GM18499 (cell line): ENCODE data around the gene L3MBTL4.
"Not testable (repeated sequence)": the region's sequence is repeated elsewhere in the genome, so short reads cannot be mapped to it uniquely, and the experiment has no call there.

Experiments
- ATAC-seq: cut with Tn5 transposase; IDR thresholded peaks from one replicate; pipeline ENCODE4 v1.9.1; 2021; ENCODE audit warnings: moderate number of reproducible peaks; ENCODE audit not compliant: insufficient read depth, unreplicated experiment

L3MBTL4 gene

DNA sequence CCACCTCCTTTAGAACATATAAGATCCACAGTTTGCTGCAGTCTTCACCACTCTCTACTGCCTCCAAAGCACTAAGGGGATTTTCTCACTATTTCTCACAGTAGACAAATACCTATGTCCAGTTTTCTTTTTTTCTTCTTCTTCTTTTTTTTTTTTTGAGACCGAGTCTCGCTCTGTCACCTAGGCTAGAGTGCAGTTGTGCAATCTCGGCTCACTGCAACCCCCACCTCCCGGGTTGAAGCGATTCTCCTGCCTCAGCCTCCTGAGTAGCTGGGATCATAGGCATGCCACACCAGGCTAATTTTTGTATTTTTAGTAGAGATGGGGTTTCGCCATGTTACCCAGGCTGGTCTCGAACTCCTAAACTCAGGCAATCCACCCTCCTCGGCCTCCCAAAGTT, 6.2 kb downstream of the L3MBTL4 start:
- not testable (repeated sequence) for ATAC-seq

DNA sequence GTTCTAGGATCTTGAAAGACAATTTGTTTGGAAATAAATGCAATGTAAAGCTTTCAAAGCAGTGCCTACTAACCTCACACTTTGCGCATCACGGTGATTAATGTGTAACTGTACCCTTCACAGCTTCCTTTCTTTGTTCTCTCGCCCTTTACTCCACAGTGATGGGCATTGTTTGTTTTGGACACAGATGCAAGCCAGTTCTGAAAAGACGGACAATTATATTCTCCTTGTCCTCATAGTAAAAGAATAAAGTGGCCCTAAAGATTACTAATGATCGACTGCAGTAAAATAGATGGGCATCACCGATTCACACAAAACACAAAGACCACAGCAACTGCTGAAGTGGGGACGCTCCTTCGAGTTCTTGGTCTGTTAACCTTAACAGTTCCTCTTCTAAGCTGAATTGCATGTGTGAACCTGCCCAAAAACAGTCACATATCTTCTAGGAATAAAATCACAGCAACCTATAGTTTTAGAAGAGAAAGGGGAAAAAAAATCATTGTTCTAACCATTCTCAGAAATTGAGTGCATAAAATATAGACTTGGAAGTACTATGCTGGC, 7.7 kb downstream of the L3MBTL4 start:
- no peak for ATAC-seq

DNA sequence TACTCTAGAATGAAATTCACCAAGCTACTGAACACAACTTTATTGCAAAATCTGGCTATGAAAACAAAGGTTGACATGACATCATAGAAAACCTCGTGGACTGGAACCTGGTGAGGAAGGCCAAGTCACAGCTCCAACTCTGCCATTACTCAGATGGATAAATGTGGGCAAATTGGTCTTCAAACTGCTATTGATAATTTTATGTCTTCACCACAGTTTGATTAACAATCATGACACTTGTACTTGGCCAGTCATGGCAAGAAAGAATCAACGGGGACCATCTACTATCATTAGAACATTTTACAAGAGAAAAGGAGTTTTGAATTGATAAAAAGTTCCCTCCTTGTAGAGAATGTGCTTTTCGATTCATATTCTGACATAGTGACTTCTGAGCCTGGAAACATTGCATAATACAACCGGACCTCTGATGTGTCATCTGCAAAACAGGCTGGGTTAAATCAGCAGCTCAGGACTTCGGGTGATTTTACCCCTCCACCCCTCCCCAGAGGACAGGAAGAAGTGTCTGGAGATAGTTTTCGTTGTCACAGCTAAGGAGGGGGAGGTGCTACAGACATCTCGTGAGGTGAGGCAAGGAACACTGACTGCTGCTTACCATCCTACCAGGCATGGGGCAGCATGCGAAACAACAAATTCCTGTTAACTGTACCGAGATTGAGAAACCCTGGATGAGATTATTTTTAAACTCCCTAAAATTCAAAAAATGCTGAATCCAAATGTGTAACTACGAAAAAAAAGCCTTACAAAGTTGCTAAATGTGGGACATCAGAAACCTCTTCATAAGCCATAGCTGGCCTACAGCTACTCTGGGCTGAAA, 8.4 kb downstream of the L3MBTL4 start:
- no peak for ATAC-seq

DNA sequence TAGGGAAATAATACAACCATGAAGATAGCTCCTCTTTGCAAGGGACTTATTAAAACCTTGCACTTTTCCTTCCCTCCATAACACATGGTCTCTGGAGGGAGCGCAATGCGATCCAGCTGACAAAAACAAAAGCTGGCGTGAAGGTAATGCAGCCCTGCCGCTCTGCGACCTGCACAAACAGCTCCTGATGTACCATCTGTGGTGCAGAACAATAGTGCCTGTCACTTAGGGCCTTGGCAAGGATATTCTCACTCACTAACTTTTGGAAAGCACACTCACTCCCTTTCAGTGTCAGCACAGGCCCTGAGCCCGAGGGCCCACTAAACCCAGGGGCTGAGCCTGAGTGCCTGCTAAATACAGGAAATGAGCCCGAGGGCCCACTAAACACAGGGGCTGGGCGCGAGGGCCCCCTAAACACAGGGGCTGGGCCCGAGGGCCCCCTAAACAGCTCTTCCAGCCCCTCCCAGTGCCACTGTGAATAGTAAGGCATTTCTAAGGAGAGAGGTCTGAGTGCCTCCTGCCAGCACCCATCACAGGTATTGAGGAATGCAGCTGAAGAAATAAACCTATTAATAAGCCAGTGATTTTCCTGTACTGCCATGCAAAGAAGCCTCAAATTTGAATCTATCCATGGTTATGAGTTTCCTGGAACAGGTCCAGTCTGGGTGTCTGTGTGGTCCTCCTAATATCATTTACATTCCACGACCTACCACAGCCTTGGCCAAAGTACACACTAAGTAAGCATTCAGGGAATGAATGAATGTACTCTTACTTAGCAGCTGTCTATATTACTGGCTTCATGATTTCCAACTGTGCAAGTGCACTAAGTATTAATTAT, 9.3 kb downstream of the L3MBTL4 start:
- no peak for ATAC-seq

DNA sequence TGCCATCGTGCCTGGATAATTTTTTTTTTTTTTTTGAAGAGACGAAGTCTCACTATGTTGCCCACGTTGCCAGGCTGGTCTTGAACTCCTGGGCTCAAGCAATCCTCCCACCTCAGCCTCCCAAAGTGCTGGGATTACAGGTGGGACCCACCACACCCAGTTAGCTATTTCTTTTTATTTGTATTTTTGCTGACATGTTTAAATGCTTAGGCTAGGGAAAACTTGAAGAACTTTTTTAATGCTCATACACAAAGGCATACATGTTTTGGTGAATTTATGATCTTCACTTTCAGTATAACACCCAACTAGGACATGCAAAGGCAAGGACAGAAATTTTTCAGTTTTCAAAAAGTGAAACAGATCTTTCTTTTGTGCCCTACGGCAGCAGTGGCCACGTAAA, 9.9 kb downstream of the L3MBTL4 start:
- ATAC-seq, result no peak

DNA sequence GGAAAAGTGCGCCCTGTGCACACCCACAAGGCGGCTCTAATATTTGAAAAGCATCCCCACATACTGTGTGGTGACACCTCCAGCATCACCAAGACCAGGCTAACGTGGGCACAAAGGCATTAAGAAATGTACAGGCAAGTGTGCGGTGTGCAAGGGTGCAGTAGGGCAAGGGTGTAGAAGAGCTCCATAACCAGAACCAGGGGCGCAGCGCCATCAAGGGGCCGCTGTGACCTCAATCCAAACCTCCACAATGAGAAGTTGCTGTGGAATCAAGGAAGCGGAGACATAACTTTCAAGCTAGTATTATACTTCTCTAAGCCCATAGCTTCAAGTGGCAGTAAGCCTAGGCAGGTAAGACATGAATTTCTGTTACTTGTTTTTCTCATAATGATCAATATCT, 13.0 kb downstream of the L3MBTL4 start:
- no peak for ATAC-seq

DNA sequence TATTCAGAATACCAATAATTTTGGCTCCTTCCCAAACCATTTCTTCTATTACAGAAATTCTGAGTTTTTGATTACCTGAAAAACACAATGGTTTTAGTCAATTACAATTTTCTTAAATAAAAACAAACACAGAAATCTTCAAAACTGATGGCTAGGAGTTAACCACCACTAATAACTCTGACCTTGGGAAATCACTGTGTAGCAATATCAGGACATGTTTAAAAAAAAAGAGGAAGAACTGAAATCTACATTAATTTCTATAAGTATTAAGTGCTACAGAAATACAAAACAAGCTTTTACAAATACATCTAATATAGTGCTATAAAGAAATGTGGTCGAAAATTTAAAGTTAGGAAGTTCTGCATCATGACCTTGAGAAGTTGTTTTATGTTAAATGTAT, 14.9 kb downstream of the L3MBTL4 start:
- no peak for ATAC-seq

DNA sequence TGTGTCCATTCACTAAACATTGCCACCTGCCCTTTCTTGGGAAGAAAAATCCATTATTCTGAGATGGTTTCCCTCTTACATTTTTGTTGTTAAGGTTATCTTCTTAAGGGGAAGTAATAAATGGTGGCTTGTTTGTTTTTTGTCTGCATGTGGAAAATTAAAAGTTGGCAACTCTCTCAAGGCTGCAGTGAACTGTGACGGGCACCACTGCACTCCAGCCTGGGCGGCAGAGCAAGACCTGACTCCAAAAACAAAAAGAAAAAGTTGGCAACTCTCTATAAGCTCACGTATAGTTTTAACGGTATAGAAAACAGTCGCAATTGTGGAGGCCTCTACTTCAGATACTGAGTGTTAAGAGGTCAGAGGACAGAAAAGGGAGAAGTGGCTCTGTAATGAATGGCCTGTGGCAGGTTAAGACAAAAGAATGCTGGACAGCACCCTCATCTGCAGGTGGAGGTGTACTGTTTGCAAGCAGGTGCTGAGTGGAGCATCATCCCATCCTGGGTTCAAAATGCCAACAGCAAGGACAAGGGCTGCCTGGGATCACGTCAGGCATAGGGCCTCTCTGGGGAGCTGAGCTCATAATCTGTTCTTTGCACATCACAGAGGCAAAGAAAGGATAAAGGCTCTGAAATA, 16.7 kb downstream of the L3MBTL4 start:
- no peak for ATAC-seq

DNA sequence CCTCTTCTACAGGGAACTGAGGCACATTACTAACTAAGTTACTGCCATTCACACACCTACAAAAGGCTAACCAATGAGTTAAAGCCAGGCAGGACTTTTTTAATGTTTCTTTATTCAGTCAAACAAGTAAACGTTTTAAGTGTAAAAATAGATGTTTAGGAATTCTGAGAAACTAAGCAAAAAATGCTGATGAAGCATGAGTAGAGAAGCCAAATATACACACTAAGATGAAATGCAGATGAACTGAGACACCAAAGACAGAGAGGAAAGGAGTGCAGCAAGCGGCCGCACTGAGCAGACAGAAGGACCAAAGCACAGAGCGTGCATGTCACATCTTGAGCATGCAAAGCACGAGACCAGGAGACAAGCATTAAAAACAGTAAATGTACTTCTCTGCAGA, 17.9 kb downstream of the L3MBTL4 start:
- no peak for ATAC-seq

DNA sequence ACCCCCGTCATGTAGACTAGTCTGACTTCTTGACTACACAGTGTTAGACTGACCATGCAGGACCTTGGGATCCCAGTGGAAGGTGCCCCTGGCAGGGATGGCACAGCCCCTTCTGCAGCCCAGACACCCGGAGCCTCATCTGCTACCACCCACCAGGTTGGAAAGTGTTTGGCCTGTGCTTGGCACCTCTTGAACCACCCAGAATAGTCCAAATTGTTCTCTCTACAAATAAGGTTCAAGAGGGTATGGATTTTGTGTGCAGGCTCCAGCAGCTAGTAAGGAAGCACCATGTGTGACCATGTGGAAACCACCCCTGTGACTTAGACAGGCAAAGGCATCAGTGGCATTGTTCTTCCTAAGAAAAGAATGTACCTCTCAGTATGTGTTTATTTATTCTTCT, 18.4 kb downstream of the L3MBTL4 start:
- ATAC-seq, result no peak

DNA sequence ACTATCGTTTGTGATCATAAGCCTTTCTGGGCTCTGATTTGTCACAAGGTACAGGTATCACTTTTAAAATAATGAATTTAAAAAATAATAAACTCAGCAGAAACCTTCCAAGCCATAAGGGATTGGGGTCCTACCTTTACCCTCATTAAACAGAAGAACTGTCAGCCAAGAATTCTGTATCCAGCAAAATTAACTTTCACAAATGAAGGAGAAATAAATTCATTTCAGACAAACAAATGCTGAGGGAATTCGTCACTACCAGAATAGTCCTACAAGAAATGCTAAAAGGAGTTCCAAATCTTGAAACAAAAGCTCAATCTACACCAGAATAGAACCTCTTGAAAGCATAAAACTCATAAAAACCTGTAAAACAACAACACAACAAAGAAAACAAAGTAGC, 25.7 kb downstream of the L3MBTL4 start:
- no peak for ATAC-seq

DNA sequence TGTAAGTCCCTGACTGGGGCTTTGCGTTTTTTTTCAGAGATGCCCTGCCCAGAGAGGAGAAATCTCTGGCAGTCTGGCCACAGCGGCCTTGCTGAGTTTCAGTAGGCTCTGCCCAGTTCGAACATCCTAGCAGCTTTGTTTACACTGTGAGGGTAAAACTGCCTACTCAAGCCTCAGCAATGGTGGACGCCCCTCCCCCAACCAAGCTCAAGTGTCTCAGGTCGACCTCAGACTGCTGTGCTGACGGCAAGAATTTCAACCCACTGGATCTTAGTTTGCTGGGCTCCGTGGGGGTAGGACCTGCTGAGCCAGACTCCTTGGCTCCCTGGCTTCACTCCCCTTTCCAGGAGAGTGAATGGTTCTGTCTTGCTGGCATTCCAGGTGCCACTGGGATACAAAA, 31.7 kb downstream of the L3MBTL4 start:
- ATAC-seq, result no peak

DNA sequence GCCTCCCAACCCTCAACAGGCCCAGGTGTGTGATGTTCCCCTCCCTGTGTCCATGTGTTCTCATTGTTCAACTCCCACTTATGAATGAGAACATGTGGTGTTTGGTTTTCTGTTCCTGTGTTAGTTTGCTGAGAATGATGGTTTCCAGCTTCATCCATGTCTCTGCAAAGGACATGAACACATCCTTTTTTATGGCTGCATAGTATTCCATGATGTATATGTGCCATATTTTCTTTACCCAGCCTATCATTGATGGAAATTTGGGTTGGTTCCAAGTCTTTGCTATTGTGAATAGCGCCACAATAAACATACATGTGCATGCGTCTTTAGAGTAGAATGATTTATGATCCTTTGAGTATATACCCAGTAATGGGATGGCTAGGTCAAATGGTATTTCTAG, 37.2 kb downstream of the L3MBTL4 start:
- not testable (repeated sequence) for ATAC-seq

DNA sequence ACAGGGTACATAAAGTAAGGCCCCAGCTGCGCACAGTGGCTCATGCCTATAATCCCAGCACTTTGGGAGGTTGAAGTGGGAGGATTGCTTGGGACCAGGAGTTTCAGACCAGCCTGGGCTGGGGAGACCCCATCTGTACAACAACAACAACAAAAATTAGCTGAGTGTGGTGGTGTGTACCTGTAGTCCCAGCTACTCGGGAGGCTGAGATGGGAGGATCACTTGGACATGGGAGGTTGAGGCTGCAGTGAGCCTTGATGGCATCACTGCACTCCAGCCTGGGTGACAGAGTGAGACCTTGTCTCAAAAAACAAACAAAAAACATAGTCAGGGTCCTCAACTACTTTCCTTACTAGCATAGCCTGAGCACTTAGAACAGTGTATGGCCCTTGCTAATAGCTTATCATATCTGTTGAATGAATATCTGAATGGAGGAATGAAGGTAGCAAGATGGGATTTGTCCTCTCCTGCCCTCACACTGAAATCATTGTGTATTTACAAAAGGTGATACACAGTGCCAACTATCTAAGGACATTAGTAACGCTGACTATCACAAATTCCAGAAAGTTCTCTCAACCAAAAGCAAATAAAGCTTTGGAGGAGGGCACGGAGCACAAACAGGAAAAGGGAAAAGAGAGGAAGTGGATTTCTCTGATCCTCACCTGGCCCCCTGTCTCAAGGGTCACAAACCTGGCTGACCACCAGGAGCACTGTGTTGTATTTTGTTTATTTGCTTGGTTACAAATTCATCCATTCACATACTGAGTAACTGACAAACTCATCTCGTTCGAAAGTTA, 38.1 kb downstream of the L3MBTL4 start:
- no peak for ATAC-seq

DNA sequence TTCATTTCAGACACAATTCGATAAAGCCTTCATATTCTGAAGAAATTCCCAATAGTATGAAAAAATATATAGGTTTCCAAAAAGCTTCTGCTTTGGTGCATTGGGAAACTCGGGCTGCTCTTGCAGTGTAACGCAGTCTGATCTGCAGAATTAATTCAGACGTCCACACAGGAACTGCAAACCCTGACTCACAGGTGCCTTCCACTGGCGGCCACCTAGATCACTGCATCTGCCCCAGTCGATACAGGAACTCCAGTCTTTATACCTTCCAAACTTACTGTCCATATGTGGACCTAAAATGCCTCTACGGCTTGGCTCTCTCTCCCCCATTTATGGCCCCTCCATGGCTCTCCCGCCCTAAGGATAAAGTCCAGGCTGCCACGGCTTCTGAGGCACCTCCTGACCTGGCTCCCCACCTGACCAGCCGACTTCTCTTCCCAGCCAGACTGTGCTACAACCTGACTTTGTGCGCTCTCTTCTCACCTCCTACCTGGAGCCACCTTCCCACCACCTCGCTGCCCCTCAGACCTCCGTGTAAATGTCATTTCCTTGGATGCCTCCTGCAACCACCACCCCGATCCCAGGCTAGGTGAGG, 39.7 kb downstream of the L3MBTL4 start:
- ATAC-seq, result no peak

DNA sequence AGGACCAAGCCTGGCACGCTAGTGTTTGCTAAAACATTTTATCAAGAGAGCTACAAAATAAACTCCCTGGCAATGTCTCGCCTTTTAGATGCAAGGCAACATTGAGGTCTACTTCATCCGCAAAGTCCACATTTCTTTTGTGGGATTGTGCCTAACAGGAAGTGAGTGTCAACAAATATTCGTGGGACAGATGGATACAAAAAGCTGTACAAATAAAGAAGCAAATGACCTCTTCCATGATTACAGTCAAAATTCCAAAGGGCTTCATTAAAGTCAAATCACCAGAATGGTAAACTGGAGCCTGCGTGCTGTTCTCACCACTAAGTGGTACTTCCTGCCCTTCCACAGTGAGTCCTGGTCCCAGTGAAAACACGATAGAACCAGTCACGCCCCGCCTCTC, 40.4 kb downstream of the L3MBTL4 start:
- ATAC-seq, result no peak

DNA sequence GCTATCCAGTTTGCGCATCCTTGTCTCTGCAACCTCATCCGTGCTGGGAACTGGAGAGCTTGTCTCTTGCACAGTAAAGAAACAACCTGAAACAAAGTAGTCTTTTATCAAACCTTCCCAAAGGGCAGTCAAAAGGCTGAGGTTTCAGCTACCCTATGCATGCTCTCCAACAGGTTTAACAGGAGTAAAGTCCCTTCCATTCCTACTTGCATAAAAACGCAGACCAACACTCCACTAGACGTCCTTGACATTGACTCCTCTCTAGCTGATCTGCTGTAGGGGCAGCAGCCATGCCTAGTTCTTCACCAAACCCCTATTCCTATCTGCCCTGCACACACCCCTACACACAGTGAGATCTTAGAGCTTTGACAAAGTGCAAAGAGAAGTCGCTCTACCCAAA, 41.5 kb downstream of the L3MBTL4 start:
- ATAC-seq, result no peak

DNA sequence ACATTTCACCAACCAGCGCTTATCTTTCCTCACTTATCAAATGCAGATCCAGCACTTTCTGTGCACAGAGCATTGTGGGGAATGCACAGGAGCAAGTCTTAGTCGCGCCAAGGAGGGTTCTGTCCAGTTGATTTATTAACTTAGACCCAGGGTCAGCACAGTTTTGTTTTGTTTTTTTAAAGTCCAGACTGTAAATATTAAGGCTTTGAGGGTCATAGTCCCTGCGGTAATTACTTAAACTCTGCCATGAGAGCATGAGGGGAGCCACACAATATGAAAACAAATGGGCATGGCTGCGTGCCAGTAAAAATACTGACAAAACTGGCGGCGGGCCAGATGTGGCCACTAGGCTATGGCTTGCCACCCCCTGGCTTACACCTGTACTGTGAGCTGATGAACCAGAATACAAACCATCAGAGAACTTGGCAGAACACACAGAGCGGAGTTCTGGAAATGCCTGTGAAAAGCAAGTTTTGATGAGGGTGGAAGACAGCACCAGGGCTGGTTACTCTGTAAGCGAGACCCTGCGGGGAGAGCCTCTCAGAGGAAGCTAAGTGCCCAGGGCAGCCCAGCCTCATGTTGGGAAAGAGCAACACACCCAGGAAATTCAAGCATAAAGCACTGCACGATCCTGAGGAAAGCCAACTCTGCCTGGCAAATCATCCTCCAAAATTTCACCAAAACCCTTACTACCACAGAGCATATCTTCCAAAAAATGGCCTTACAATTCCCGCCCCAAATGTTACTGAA, 43.6 kb downstream of the L3MBTL4 start:
- no peak for ATAC-seq

DNA sequence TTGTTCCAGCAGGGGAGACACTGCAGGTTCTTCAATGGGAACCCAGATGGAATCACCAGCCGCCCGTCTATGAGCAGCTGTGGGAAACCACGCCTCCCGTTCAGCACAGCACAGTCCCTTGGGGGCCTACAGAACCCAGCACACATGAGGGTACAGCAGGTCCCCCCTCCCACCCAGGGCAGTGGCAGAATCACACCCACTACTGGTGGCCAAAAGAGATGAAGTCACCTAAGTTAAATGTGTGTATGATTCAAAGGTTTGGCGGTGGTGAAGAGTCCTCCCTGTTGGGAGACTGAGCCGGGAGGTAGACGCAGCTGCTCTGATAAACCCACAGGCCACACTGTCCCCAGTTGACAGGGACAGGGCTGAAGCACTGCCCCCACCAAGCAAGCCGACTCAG, 44.3 kb downstream of the L3MBTL4 start:
- ATAC-seq, result no peak
